HG02938 (cell line): ENCODE measurements around the gene IL9.

Source experiments
- ATAC-seq: cut with Tn5 transposase; IDR thresholded peaks from one replicate; pipeline ENCODE4 v1.9.1; 2021; ENCODE audit warnings: mild to moderate bottlenecking, moderate library complexity; ENCODE audit not compliant: unreplicated experiment

The IL9 gene

DNA sequence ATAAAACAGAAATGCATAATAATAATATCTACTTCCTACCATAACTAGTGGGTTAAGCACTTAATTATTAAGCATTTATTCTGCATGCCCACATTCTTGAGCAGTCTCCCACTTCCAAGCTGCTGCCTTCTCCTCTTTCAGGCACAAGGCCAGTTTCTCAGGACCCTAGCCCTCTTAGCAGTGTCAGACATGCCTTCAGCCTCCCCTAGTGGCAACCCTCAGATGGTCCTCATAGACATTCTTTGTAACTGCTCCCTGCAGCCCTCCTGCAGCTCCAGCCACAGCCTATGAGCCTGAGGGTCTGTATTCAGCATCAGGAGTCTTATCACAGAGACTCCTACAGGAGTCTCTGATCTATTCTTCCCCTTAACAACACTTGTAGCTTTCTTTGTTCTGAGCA lies 3.9 kb downstream of the IL9 start:
- ATAC-seq, result no peak

DNA sequence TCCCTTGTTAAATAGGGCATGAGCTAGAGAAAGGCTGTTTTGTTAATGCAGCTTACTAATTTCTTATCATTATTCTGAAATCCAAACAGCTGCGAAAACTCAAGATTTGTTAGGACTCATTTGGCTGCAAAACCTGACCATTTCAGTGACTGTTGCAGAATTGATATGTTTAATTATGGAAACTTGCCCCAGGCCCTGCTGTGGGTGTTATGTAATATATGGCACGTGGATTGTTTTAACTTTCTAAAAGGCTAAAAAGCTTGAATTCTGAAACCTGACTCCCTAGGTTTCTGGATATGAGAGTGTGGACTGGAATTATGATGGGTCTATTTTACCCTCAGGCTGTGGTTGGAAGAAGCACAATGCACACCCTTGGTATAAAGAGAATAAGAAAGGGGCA lies 4.4 kb downstream of the IL9 start:
- ATAC-seq, result no peak

GRCh38 chr5:135890867-135891266 lies 4.8 kb downstream of the IL9 start:
- ATAC-seq, result no peak

- ATAC-seq, result no peak
Observed at GRCh38 chr5:135890296-135890695, 5.3 kb downstream of the IL9 start.

DNA sequence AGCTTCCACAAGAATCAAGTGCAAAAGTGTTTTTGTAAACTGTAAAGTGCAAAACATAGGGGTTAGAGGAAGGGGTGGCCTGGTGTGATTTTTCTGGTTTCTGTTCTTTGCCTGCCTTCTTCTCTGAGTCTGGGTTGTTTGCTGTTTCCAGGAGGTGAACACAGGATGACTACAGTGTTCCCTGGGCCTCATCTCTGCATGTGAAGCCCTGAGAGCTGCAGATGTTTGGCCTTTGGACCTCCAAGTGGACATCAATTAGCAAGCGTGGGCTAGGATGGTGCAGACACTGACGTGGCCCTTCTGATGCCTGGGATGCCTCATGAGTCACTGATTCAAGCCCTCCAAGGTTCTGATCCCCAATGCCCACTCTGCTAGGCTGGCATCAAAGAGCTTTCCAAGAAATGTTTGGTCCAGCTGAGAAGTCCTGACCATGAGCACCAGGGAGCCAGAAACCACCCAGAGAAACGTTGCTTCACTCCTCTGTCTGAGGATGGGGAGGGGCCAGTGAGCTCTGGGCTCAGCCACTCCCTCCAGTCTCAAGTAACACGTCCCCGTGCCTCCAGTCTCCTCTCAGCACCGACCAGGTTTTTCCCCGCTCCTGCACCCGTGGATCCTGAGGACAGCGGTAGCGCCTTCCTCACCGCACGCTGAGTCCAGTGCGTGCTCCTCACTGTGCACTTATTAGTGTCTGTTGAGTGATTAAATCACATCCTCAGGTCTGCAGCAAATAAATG lies 7.6 kb downstream of the IL9 start:
- no peak for ATAC-seq

DNA sequence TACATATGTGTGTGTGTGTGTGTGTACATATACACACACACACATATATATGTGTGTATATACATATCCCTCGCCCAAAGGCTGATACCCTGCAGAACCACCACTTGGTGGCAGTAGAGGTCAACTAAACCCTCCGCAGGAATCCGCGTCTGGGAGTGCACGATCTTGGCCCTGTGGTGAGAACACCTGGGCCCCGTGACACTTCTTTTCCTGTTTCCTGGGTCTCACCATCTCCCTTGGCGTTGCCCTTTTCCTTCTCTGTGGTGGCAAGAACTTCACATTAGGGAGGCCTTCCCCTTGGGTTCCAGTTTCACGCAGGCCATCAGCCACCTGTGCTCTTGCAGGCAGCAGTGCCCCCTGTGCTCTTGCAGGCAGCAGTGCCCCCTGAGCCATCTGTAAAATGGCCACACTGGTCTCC lies 8.2 kb downstream of the IL9 start:
- ATAC-seq, result peak; percentile 92

DNA sequence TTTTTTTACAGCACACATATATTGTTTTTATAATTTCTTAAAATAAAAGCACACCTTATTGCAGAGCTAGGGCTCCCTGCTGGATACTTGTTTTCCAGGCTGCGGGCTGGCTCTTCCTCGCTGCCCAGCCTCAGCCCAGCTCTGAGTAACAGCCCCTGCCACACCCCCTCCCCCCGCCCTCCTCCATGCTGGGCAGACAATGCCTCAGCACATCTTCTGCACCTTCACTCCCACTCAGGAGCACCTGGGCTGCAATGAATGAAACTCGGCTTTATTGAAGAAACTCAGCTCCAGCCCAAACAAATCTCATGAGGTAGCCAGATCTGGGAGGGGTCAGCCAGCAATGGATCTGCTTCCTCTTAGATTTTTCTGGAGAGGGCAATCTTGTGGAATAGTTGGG lies 9.5 kb downstream of the IL9 start:
- no peak for ATAC-seq

GRCh38 chr5:135885031-135885430 lies 10.6 kb downstream of the IL9 start:
- ATAC-seq, result no peak

GRCh38 chr5:135883441-135883840 lies 12.2 kb downstream of the IL9 start:
- no peak for ATAC-seq

GRCh38 chr5:135883026-135883425 lies 12.6 kb downstream of the IL9 start:
- ATAC-seq, result no peak

GRCh38 chr5:135881819-135882218 lies 13.8 kb downstream of the IL9 start:
- no peak for ATAC-seq

DNA sequence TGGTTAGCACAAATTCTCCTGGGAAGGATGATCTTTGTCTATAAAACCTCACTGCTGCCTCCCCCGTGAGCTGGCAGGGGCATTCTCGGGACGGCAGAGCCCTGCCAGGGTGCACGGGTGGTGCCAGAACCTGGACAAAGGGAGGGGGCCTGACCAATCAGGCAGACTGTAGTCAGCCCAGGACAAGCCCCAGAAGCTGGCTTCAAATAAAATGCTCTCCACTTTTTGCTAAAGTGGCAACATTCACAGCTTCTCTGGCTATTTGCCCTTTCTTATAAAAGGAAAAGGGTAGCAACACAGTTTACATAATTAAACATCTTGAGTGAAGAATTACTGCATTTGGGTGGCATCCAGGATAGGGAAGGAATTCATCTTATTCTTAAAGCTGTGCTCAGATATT lies 14.4 kb downstream of the IL9 start:
- ATAC-seq, result no peak

DNA sequence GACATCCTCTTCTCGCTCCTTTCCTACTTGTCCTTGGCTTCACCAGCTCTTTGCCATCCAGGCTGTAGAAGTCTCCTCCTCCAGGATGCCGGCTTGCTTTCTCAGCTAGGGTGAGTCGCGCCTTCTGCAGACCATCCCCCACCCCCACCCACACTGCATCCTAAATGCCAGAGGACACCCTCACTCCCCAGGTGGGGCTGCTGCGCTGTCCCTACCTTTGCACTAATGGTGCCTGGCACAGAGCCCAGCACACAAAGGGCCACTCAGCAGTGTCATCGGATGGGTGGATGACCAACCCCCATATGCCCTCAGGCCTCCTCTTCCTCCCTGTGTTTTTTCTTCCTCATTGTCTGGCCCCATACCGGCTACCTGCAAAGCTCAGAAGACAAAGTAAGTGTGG lies 14.8 kb downstream of the IL9 start:
- ATAC-seq, result no peak

DNA sequence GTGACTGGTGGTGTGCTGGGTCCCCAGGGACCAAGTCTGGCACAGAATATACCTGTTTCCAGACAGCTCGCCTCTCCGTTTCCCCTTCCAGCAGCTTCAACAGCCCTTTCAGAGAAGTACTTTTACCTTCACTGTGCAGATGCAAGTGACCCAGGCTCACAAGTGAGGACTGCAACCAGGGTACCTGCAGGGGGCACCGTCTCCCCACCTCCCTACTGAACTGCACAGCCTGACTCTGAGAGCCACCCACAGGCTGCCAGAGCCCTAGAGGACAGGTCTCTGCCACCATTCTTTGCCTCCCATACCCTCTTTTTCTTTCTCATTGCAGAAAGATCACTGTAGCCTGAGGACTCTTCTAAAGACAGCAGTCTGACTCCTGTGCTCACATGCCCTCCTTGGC lies 15.4 kb downstream of the IL9 start:
- no peak for ATAC-seq

DNA sequence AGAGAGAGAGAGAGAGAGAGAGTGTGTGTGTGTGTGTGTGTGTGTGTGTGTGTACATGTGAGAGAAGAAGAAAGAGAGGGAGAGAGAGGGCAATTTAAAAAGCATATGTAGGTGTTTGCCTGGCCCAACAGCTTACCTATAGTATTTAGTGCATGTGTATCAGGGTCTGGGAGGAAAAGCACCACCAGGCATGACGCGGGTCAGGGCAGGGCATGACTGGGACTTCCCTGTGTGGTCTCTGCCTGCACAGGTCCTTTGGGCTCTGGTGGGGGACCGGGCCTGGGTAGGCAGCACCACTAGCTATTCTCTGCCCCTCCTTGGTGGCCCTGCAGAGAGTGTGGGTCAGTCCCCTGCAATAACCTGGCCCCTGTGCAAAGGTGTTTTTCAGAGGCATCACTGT lies 16.1 kb downstream of the IL9 start:
- ATAC-seq, result no peak

- no peak for ATAC-seq
Observed at GRCh38 chr5:135878156-135878620, 17.5 kb downstream of the IL9 start.

DNA sequence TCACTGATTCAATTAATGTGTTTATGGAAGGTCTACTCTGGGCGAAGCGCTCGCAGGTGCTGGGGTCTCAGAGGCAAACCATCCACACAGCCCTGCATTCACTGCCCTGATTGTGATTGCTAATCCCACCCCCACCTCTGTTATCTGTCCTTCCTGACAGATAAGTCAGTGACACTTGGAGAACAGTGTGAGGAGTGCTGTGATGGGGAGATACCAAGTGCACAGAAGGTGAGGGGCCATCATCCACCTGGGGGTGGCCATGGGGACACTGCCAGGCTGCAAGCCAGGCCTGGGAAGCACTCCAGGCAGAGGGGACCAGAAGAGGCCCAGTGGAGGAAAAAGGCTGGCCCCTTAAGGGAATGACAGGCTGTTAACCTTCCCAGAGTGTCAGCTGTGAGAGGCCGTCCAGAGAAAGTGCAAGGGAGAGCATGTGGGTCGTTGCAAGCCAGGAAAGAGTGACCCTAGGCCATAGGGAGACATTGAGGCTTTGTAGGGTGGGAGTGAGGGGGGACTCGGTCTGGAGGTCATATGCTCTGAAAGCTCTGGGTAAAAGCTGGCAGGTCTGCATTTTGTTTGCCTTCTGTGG lies 18.0 kb downstream of the IL9 start:
- no peak for ATAC-seq

- ATAC-seq, result no peak
Observed at GRCh38 chr5:135876146-135876545, 19.5 kb downstream of the IL9 start.

- no peak for ATAC-seq
Observed at GRCh38 chr5:135875567-135875966, 20.1 kb downstream of the IL9 start.

DNA sequence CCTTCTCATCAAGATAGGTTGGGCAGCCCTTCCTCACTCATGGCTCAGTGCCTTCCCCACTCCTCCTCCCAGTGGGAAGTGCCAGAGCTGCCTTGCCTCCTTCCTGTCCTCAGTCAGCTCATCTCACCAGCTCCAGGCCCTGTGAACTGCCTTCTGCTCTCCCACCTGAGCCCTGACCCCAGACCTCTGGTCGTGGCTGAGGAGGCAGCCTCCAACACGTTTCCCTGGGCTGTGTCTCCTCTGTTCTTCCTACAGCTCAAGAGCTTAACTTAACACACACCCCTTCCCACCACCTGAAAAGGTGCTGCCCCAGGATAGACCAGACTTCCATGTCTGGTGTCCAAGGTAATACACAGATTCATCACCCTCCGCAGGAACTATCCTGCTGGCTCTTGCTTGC lies 21.2 kb downstream of the IL9 start:
- ATAC-seq, result no peak

- no peak for ATAC-seq
Observed at GRCh38 chr5:135873831-135874230, 21.8 kb downstream of the IL9 start.

DNA sequence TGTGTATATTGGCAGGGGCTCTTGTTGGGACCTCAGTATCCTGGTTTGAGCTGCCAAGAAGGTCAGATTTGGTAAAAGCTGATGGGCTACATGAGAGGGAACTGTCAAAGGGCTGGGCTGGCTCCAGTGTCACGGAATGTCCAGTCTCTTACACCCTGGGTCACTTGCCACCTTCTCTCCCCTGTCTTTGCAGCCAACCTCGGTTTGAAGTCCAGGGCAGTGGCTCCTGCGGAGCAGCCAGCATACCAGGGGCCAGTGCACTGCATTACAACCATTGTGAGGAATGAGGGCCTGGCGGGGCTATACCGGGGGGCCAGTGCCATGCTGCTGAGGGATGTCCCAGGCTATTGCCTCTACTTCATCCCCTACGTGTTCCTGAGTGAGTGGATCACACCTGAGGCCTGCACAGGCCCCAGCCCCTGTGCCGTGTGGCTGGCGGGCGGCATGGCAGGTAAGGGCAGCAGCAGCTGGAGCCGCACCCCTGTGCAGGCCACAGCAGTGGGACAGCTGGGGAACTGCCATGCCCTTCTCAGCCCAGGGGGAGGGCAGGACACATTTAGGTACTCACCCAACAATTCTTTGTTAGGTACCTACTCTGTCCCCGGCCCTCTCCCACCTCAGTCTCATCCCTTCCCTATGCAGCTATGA lies 24.2 kb downstream of the IL9 start:
- no peak for ATAC-seq
